K562 (cell line): ENCODE data around the gene GCKR. TPM values are rescaled to one million over a fixed set of nuclear protein-coding genes. Genes with fewer than 3 reads are reported as not detected.
A peak's percentile ranks its signal among the peaks of the same experiment; 100 is the strongest.

Experiments used
- ATAC-seq: fragments of 200-7000 bp; cut with Tn5 transposase; 3 replicates; pipeline ENCODE4 v1.9.1; 2020; ENCODE audit warnings: moderate library complexity
- BruUV-seq: library from RNA; stranded (reverse); fragments of 400-500 nt; replicated peaks from 2 replicates; lab custom pipeline; 2021; lab: Mats Ljungman, UMichigan
- CTCF ChIA-PET: fragments of 300-600 bp; formaldehyde crosslinking; extraction: SDS; loops from one replicate; lab custom pipeline; 2021; ENCODE audit warnings: low intra/inter-chr PET ratio; lab: Yijun Ruan, JAX
- POLR2A ChIA-PET: fragments of 300-600, 350-650 bp; sonication (Branson Sonifier 250); formaldehyde crosslinking; extraction: SDS; loops from one replicate; lab custom pipeline; 2021; ENCODE audit warnings: antibody characterized with exemption, inconsistent platforms; lab: Yijun Ruan, JAX
- DNase-seq, 4 experiments: peaks; one replicate each; pipeline versions ENCODE4 v3.0.0 to v3.0.0-alpha.2; 2011 to 2018; ENCODE audit warnings: low spot score in 3 of 4, mixed read lengths in 3 of 4; ENCODE audit errors: extremely low read depth in 1 of 4
- FAIRE-seq: peaks from 2 replicates; lab custom pipeline; 2011; peaks lifted over from hg19 to GRCh38; lab: Jason Lieb, UNC
- H2AFZ ChIP-seq: 2 replicates; pipeline ENCODE4 v1.6.0; 2011; ENCODE audit warnings: low read depth, low read length, control low read depth, inconsistent platforms
- H3K27ac ChIP-seq: fragments of 200-600 bp; 3 replicates; pipeline ENCODE4 v1.8.0; 2011; ENCODE audit warnings: low read depth, mild to moderate bottlenecking, control low read depth, inconsistent platforms, low read length, moderate library complexity, mixed read lengths; ENCODE audit errors: extremely low read depth
- H3K27me3 ChIP-seq, 2 experiments: fragments of 300-600 bp in 1 of 2; 2 replicates in 1 of 2; 3 replicates in 1 of 2; pipeline versions ENCODE4 v1.6.0 to v1.8.0; 2011; ENCODE audit warnings: inconsistent platforms in 2 of 2, low read length in 2 of 2, mild to moderate bottlenecking in 1 of 2, mixed read lengths in 1 of 2, moderate library complexity in 1 of 2; ENCODE audit not compliant: control insufficient read depth in 2 of 2, insufficient read depth in 2 of 2
- H3K36me3 ChIP-seq: fragments of 300-600 bp; 3 replicates; pipeline ENCODE4 v1.8.0; 2011; ENCODE audit warnings: mild to moderate bottlenecking, low read length, inconsistent platforms; ENCODE audit not compliant: control insufficient read depth, insufficient read depth
- H3K4me1 ChIP-seq, 2 experiments: fragments of 200-600 bp in 1 of 2; replicated peaks in 1 of 2; 2 replicates in 1 of 2; 3 replicates in 1 of 2; pipeline versions ENCODE4 v1.5.1 to v1.8.0; 2011; ENCODE audit warnings: inconsistent platforms in 2 of 2, low read length in 2 of 2, mild to moderate bottlenecking in 1 of 2, mixed read lengths in 1 of 2, moderate library complexity in 1 of 2; ENCODE audit not compliant: control insufficient read depth in 2 of 2, insufficient read depth in 2 of 2
- H3K4me2 ChIP-seq: 2 replicates; pipeline ENCODE4 v1.6.1; 2011; ENCODE audit warnings: low read length, control low read depth, inconsistent platforms, mixed read lengths; ENCODE audit not compliant: insufficient read depth
- H3K4me3 ChIP-seq: fragments of 200-600 bp; sonication (generic), shearing (Covaris generic); 2 replicates; pipeline ENCODE4 v1.5.1; 2016; ENCODE audit warnings: control low read depth, inconsistent platforms
- H3K79me2 ChIP-seq: fragments of 200-600 bp; 3 replicates; pipeline ENCODE4 v1.8.0; 2011; ENCODE audit warnings: low read length, inconsistent platforms; ENCODE audit not compliant: control insufficient read depth, insufficient read depth
- H3K9ac ChIP-seq, 2 experiments: 2 replicates each; pipeline versions ENCODE4 v1.6.0 to v1.6.1; 2011; ENCODE audit warnings: low read depth in 2 of 2, low read length in 2 of 2, control low read depth in 1 of 2, inconsistent platforms in 1 of 2, mild to moderate bottlenecking in 1 of 2, mixed read lengths in 1 of 2; ENCODE audit not compliant: insufficient read depth in 1 of 2
- H3K9me1 ChIP-seq: one replicate; pipeline ENCODE4 v1.6.0; 2011; ENCODE audit warnings: inconsistent platforms, mild to moderate bottlenecking, low read length, moderate library complexity; ENCODE audit not compliant: control insufficient read depth, insufficient read depth
- H3K9me3 ChIP-seq: replicated peaks from 2 replicates; pipeline ENCODE4 v1.5.1; 2011; ENCODE audit warnings: low read depth, low read length, inconsistent platforms; ENCODE audit not compliant: control insufficient read depth, insufficient read depth
- H4K20me1 ChIP-seq: replicated peaks from 2 replicates; pipeline ENCODE4 v1.6.1; 2011; ENCODE audit warnings: low read length, inconsistent platforms, mixed read lengths; ENCODE audit not compliant: control insufficient read depth, insufficient read depth
- CSDE1 ChIP-seq, 2 experiments: fragments of 450-650 bp; IDR thresholded peaks; 2 replicates each; pipeline ENCODE4 v1.6.1; 2016; ENCODE audit warnings: mild to moderate bottlenecking in 1 of 2
- EGR1 ChIP-seq: fragments of 450-650 bp; conservative IDR thresholded peaks from 2 replicates; pipeline ENCODE4 v1.6.1; 2017; ENCODE audit warnings: mild to moderate bottlenecking
- FOSL1 ChIP-seq: fragments of 200-800 bp; sonication (Bioruptor generic); conservative IDR thresholded peaks from 2 replicates; pipeline ENCODE4 v1.6.1; 2016; ENCODE audit warnings: missing genetic modification characterization, missing compliant biosample characterization
- GATAD2B ChIP-seq: fragments of 450-650 bp; IDR thresholded peaks from 2 replicates; pipeline ENCODE4 v1.6.1; 2017; ENCODE audit warnings: mild to moderate bottlenecking, borderline replicate concordance
- HMG20A ChIP-seq: fragments of 450-650 bp; formaldehyde crosslinking; conservative IDR thresholded peaks from 2 replicates; pipeline ENCODE4 v1.4.0; 2020; ENCODE audit warnings: mild to moderate bottlenecking, mixed read lengths
- JUNB ChIP-seq: fragments of 450-650 bp; formaldehyde crosslinking; conservative IDR thresholded peaks from 2 replicates; pipeline ENCODE4 v1.4.0; 2020; ENCODE audit warnings: mild to moderate bottlenecking
- JUND ChIP-seq, 2 experiments: IDR thresholded peaks; 2 replicates in 1 of 2; 3 replicates in 1 of 2; pipeline ENCODE4 v1.6.1; 2011; ENCODE audit warnings: borderline replicate concordance in 2 of 2, low read depth in 2 of 2, low read length in 2 of 2, improper control_type of control experiment in 1 of 2, missing biosample characterization in 1 of 2, missing genetic modification characterization in 1 of 2, missing genetic modification reagents in 1 of 2
- KDM5B ChIP-seq: fragments of 200-600 bp; sonication (generic); IDR thresholded peaks from 2 replicates; pipeline ENCODE4 v1.6.1; 2012; ENCODE audit warnings: low read depth, mild to moderate bottlenecking, moderate library complexity, low read length, control low read depth, inconsistent platforms; ENCODE audit not compliant: insufficient replicate concordance
- NONO ChIP-seq, 2 experiments: fragments of 200-400 bp in 1 of 2; fragments of 450-650 bp in 1 of 2; formaldehyde crosslinking in 1 of 2; IDR thresholded peaks; 2 replicates each; pipeline ENCODE4 v1.6.1; 2017; ENCODE audit warnings: low read depth in 2 of 2, mild to moderate bottlenecking in 2 of 2, moderate library complexity in 2 of 2, low read length in 1 of 2
- PCBP1 ChIP-seq: fragments of 200-400 bp; formaldehyde crosslinking; IDR thresholded peaks from 2 replicates; pipeline ENCODE4 v1.6.1; 2018; ENCODE audit warnings: mild to moderate bottlenecking, low read depth, low read length; ENCODE audit not compliant: poor library complexity, severe bottlenecking
- PHF20 ChIP-seq: fragments of 450-650 bp; IDR thresholded peaks from 2 replicates; pipeline ENCODE4 v1.6.1; 2018; ENCODE audit not compliant: partially characterized antibody
- PHF8 ChIP-seq: fragments of 200-600 bp; sonication (generic); IDR thresholded peaks from 2 replicates; pipeline ENCODE4 v1.6.1; 2012; ENCODE audit warnings: mixed run types, mild to moderate bottlenecking, inconsistent platforms, low read length, moderate library complexity, borderline replicate concordance
- RBFOX2 ChIP-seq: fragments of 200-400 bp; formaldehyde crosslinking; IDR thresholded peaks from 2 replicates; pipeline ENCODE4 v1.6.1; 2017; ENCODE audit warnings: low read depth, mild to moderate bottlenecking, low read length, moderate library complexity
- ZFX ChIP-seq: sonication (generic); formaldehyde crosslinking; IDR thresholded peaks from 2 replicates; pipeline ENCODE4 v1.8.0; 2022; ENCODE audit warnings: mild to moderate bottlenecking, missing genetic modification reagents, moderate library complexity
- WGBS: fragments of 100-300 bp; shearing (Covaris generic); methylation state at CpG from one replicate; pipeline ENCODE4 v1.1.6; 2016; ENCODE audit warnings: low coverage, mixed read lengths; ENCODE audit not compliant: insufficient coverage; ENCODE audit errors: missing lambda C conversion rate; 5-methylcytosine and 5-hydroxymethylcytosine counted together
- in situ Hi-C: fragments of 300-500 bp; cut with MboI; formaldehyde crosslinking; loops from 4 replicates; pipeline ENCODE4 v1.15.0; 2018; ENCODE audit warnings: inconsistent platforms, mixed read lengths
- intact Hi-C: fragments of 100-400 bp; cut with micrococcal nuclease; formaldehyde crosslinking; loops from 2 replicates; pipeline ENCODE4 v1.14.2; 2022
- polyA plus RNA-seq, 8 experiments: library from polyadenylated mRNA; depleted of rRNA in 4 of 8; stranded (reverse) in 5 of 8; unstranded in 3 of 8; fragments of >200 nt; fragmentation: Nextera tagmentation in 2 of 8; fragmentation: Illumina TruSeq in 1 of 8; extraction: Ambion mirVana in 2 of 8; extraction: Trizol in 1 of 8; gene quantifications; 2 replicates each; pipeline versions ENCODE4 v1.2.1 to v1.2.3, GENCODE V29; 2011 to 2014; ENCODE audit warnings: inconsistent platforms in 1 of 8, missing spikeins in 1 of 8
- total RNA-seq, 7 experiments: library from RNA; depleted of rRNA in 6 of 7; stranded (reverse); fragments of >200 nt in 6 of 7; fragmentation: Illumina TruSeq in 2 of 7; extraction: Trizol in 2 of 7; gene quantifications; 2 replicates each; pipeline versions ENCODE4 v1.2.1 to v1.2.3, GENCODE V29; 2011 to 2021; ENCODE audit warnings: low replicate concordance in 1 of 7
- TF ChIP-seq, protein P1 (sequence below), 3 experiments: fragments of 200-800 bp in 1 of 3; sonication (Bioruptor generic) in 1 of 3; sonication (generic) in 1 of 3; formaldehyde crosslinking in 1 of 3; IDR thresholded peaks; 2 replicates each; pipeline versions ENCODE4 v1.6.1 to v1.8.0; 2016 to 2022; ENCODE audit warnings: mild to moderate bottlenecking in 2 of 3, missing compliant biosample characterization in 2 of 3, missing genetic modification characterization in 2 of 3, missing genetic modification reagents in 1 of 3
- TF ChIP-seq, protein P2 (sequence below): fragments of 200-800 bp; sonication (Bioruptor generic); IDR thresholded peaks from 2 replicates; pipeline ENCODE4 v1.6.1; 2017; ENCODE audit warnings: missing genetic modification characterization, missing compliant biosample characterization

Gene GCKR
- total and polyA plus RNA-seq, 9 of the 15 experiments (the other 6 are each of a cell fraction or from before 2014, with no cell fraction given): 0.28 to 0.79 (median 0.50) TPM; not detected in 1

DNA sequence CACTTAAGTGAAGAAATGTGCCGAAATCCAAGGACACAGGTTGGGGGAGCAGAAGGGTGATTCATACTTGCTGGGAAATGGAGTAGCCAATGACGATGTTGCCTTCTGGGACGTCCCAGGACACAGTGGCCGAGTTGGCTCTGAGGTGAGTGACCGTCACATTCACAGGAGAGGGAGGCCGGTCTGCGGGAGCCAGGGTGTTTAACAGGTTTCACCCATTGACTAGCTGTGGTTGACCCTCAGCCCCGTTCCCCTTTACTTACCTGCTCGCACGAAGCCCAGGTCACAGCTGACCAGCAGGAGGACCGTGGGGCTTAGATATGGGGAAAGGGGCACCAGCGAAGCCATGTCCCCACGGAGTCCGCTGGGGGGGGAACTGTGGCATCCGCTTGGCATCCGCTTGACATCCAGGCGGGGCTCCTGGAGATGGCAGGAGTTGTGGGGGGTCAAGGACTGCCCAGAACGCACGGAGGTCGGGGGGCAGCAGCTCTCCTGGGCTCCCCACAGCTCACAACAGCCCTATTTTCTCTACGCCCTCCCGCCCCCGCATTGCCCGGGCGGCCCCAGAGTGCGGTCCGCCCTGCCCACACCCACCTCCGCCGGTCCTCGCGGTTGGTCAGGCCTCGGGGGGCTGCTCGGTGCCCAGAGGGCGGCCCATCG, 2.2 kb upstream of the GCKR start (continued):
- TF ChIP-seq, protein P1, sequence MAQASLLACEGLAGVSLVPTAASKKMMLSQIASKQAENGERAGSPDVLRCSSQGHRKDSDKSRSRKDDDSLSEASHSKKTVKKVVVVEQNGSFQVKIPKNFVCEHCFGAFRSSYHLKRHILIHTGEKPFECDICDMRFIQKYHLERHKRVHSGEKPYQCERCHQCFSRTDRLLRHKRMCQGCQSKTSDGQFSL (CRISPR knock-in tag; IDR thresholded peaks at IDR 0.05): peak; percentile 74
- TF ChIP-seq, protein P1 (tag; IDR thresholded peaks at IDR 0.05): no peak
- no peak for TF ChIP-seq PHF20
- TF ChIP-seq EGR1: peak; percentile 92
- TF ChIP-seq FOSL1: peak; percentile 43
- no peak for TF ChIP-seq CSDE1 (IDR thresholded peaks at IDR 0.05)
- peak; percentile 29; the same call in 1 of the 2 replicates for TF ChIP-seq JUND (IDR thresholded peaks at IDR 0.05; ENCODE audit: borderline replicate concordance, low read depth, low read length)
- TF ChIP-seq JUND (tag; IDR thresholded peaks at IDR 0.05; ENCODE audit: borderline replicate concordance, low read depth, low read length): no peak
- no peak for TF ChIP-seq JUNB (CRISPR knock-in tag)

DNA sequence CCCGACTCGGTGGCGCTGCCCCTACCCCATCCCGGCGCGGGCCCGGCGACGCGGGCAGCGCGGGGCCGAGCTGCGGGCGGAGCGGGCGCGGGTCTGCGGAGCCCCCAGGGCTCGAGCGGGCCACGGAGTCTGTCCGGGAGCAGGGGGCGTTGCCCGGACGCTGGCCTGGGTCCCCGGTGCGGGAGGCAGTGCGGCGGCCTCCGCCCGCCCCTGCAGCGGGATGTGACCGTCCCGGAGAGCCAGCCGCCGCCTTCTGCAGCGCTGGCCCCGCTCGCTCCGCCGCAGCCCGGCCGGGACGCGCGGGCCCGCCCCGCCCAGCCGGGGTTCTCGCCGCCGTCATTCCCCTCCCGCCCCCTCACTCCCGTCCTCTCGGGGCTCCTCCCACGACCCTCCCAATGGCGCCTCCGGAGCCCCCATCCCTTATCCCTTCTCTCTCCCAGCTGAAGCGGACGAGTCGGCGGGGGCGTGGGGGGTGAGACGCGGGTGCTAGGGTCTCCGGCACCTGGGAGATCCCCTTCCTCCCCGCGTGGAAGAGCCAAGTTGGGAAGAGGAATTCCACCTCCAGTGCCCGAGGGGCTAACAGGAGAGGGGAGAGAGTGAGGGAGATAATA, 1.6 kb upstream of the GCKR start, which contains the start of gene FNDC4:
Gene FNDC4, minus strand, starts transcription at position 257 of the 611 bp plus-strand sequence. CDS start 521 bp downstream, outside the sequence.
- 1% methylated on average over 36 of the region's 70 CpGs for WGBS
- H3K27ac ChIP-seq: no peak within 1 kb of the TSS
- H3K36me3 ChIP-seq: no peaks in the 10 kb centered on the region
- no TSS peak for BruUV-seq
- DNase-seq (peak; percentile 41 to 83 (median 66)), ATAC-seq (peak; percentile 80), FAIRE-seq (no peak)
- H2AFZ ChIP-seq: peak within 1 kb of the TSS; percentile 89
- ChIA-PET POLR2A (interaction anchor here (1.1 kb wide), 1 partner anchor 11 kb away, joined by 3 read pairs; no protein-coding TSS in a partner anchor), CTCF (no interaction called here)
- peak within 1 kb of the TSS; percentile 58 for H3K4me3 ChIP-seq
- no peaks in the 10 kb centered on the region; a peak in 1 of 5 replicates for H3K27me3 ChIP-seq
- H3K79me2 ChIP-seq: no peaks in the 10 kb centered on the region
- intact Hi-C loops (no loop called here), in situ Hi-C loops (no loop called here)
- peak within 1 kb of the TSS; percentile 71 for H3K4me2 ChIP-seq
- peaks cover 18 to 22% of the 10 kb centered on the region in 2 experiments; a peak in 4 of 5 replicates for H3K4me1 ChIP-seq
- no peaks in the 10 kb centered on the region for H3K9me3 ChIP-seq
- H4K20me1 ChIP-seq: no peaks in the 10 kb centered on the region
- peak within 1 kb of the TSS; percentile 52 to 87; a peak in 3 of 4 replicates for H3K9ac ChIP-seq
- H3K9me1 ChIP-seq: no peaks in the 10 kb centered on the region
- TF ChIP-seq KDM5B (peak; percentile 65), HMG20A (CRISPR knock-in tag) (no peak), GATAD2B (peak; percentile 80), PCBP1 (peak; percentile 11), RBFOX2 (0 out of 2 replicates have a peak, but pooled peaks have one; percentile 54), ZFX (CRISPR knock-in tag) (peak; percentile 70), PHF8 (peak; percentile 70; the same call in 1 of the 2 replicates), NONO (IDR thresholded peaks at IDR 0.05; ENCODE audit: low read depth in 2 of 2, low read length in 1 of 2) (0 out of 4 replicates have a peak, but pooled peaks of 1 of the 2 experiments have one; percentile 55)
- TF ChIP-seq, protein P2, sequence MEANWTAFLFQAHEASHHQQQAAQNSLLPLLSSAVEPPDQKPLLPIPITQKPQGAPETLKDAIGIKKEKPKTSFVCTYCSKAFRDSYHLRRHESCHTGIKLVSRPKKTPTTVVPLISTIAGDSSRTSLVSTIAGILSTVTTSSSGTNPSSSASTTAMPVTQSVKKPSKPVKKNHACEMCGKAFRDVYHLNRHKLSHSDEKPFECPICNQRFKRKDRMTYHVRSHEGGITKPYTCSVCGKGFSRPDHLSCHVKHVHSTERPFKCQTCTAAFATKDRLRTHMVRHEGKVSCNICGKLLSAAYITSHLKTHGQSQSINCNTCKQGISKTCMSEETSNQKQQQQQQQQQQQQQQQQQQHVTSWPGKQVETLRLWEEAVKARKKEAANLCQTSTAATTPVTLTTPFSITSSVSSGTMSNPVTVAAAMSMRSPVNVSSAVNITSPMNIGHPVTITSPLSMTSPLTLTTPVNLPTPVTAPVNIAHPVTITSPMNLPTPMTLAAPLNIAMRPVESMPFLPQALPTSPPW (CRISPR knock-in tag): peak; percentile 64
